GM12801 (cell line): ENCODE measurements around the gene GALNT7.

Source experiments
- TF ChIP-seq, protein P1 (sequence below): IDR thresholded peaks from one replicate; pipeline ENCODE4 v1.5.1; 2011; ENCODE audit warnings: control low read depth; ENCODE audit not compliant: insufficient read length; ENCODE audit errors: extremely low read depth

GALNT7 gene

DNA sequence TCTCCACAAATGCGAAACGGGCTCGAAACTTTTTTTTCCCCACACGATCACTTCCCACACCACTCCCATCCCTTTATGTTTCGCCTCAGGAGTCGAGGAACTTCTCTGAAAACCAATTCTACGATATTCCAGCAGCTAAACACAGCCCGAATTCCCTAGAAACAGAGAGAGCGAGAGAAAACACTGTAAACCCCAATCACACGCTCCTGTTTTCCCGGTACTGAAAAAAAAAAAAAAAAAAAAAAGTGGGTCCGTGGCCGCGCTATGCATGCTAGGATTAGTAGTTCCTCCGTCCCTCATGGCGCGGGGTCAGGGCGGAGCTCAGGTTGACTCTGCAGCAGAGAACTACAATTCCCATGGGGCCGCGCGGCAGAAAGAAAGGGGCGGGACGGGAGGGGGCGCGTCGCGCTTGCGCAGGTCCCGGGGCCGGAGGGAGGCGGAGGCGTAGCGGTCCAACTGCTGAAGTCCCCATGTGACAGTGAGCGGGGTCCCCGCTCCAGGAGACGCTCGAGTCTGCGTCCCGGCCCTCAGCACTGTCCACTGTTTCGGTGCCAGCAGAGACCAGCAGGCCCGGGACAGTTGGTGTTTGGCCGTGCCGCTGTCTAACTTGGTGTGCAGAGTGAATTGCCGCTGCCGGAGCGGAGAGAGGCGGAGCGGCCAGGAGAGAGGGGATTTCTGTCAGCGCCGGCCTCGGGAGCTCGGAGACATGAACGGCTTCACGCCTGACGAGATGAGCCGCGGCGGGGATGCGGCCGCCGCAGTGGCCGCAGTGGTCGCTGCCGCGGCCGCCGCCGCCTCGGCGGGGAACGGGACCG, 202.1 kb downstream of the GALNT7 start, which contains the start of gene SAP30:
SAP30 (plus strand) TSS at position 478 of the 815 bp plus-strand sequence; CDS start at position 707, 229 bp downstream.
- TF ChIP-seq, protein P1, sequence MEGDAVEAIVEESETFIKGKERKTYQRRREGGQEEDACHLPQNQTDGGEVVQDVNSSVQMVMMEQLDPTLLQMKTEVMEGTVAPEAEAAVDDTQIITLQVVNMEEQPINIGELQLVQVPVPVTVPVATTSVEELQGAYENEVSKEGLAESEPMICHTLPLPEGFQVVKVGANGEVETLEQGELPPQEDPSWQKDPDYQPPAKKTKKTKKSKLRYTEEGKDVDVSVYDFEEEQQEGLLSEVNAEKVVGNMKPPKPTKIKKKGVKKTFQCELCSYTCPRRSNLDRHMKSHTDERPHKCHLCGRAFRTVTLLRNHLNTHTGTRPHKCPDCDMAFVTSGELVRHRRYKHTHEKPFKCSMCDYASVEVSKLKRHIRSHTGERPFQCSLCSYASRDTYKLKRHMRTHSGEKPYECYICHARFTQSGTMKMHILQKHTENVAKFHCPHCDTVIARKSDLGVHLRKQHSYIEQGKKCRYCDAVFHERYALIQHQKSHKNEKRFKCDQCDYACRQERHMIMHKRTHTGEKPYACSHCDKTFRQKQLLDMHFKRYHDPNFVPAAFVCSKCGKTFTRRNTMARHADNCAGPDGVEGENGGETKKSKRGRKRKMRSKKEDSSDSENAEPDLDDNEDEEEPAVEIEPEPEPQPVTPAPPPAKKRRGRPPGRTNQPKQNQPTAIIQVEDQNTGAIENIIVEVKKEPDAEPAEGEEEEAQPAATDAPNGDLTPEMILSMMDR: no peak

DNA sequence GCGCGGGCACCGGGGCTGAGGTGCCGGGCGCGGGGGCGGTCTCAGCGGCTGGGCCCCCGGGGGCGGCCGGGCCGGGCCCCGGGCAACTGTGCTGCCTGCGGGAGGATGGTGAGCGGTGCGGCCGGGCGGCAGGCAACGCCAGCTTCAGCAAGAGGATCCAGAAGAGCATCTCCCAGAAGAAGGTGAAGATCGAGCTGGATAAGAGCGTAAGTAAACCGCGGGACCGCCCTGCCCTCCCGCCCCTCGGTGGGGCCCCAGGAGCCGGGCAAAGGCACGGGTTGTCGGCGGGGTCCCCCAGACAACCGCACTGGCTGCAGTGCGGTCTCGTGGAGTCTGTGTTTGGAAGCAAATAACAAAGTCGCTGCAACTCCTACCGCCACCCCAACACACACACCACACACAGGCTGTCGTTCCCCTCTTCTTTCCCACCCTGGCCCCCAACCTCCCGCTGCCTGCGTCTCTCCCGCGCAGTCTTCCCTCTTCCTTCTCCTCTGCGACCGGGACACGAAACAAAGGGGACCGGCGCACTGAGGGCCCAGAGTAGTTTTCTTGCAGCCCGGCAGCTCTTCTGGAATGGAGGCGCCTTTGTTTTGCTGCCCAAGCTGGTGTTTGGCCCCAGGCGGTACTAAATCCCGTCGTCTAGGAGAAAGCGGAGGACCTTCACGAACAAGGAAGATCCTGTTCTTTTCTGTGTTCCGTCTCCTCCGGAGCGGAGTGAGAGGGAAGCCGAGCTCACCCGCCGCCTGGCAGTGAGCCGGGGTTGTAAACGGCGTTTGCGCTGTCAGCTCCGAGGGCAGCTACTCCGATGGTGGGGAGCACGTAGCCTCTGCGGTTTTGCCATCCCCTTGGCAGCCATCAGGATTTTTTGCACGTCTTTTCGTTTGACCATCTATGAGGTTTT, 202.9 kb downstream of the GALNT7 start:
- TF ChIP-seq, protein P1: no peak
